ENCODE measurements around the gene ELP4.

GRCh38 chr11:31821235-31821764 is 311.7 kb downstream of the ELP4 start:
- TF ChIP-seq POLR2A (IDR thresholded peaks at IDR 0.05; ENCODE audit: extremely low read depth, insufficient read length) (no peak), CTCF (IDR thresholded peaks at IDR 0.05; ENCODE audit: low read depth, low read length) (no peak), MAX (IDR thresholded peaks at IDR 0.05; ENCODE audit: low read depth, low read length) (no peak), MYC (IDR thresholded peaks at IDR 0.05; ENCODE audit: low read depth, low read length) (no peak)

Measured in NB4 (cell line).